Suprapubic skin (tissue), 3 donors: ENCODE measurements around the gene ARSJ.

Experiments used
- EP300 ChIP-seq: sonication (generic); formaldehyde crosslinking; IDR thresholded peaks from one replicate; pipeline ENCODE4 v1.6.1; 2017; ENCODE audit warnings: antibody characterized with exemption
- TF ChIP-seq, protein P1 (sequence below), 2 donors: fragments of 200-600 bp in 1 of 2; fragments of 450-650 bp in 1 of 2; sonication (generic) in 1 of 2; IDR thresholded peaks; one replicate each; pipeline ENCODE4 v1.5.1; 2016 to 2019; ENCODE audit warnings: antibody characterized with exemption in 2 of 2, mild to moderate bottlenecking in 1 of 2, moderate library complexity in 1 of 2

DNA sequence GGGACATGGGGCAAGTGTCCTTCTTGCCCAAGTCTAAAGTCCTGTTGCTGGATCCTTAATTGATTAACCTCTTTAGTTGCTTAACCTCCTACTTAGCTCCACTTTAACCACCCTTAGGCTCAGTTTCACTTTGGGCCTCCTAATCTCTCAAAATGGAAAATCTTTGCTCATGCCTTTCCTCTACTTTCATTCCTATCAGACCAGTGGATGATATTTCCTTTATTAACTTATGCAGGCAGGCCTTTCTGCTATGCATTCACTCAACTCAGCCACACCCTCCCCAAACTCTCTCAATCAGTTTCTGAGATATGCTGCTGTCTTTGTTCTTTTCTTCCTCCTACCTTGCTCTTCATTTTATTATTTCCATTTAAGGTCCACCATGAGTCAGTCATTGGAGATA lies 14.4 kb upstream of the ARSJ start:
- TF ChIP-seq, protein P1, sequence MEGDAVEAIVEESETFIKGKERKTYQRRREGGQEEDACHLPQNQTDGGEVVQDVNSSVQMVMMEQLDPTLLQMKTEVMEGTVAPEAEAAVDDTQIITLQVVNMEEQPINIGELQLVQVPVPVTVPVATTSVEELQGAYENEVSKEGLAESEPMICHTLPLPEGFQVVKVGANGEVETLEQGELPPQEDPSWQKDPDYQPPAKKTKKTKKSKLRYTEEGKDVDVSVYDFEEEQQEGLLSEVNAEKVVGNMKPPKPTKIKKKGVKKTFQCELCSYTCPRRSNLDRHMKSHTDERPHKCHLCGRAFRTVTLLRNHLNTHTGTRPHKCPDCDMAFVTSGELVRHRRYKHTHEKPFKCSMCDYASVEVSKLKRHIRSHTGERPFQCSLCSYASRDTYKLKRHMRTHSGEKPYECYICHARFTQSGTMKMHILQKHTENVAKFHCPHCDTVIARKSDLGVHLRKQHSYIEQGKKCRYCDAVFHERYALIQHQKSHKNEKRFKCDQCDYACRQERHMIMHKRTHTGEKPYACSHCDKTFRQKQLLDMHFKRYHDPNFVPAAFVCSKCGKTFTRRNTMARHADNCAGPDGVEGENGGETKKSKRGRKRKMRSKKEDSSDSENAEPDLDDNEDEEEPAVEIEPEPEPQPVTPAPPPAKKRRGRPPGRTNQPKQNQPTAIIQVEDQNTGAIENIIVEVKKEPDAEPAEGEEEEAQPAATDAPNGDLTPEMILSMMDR (IDR thresholded peaks at IDR 0.05) = no peak
- no peak for TF ChIP-seq EP300
